ENCODE results near the gene SSR1.

Gene SSR1

GRCh38 chr6:7241709-7242645 is 71.0 kb downstream of the SSR1 start:
- H3K4me3 ChIP-seq (ENCODE audit: low read depth, low read length): no peak overlapping the region

GRCh38 chr6:7241160-7241559 is 71.8 kb downstream of the SSR1 start:
- H3K4me3 ChIP-seq (ENCODE audit: low read depth, low read length): no peak overlapping the region

- no peak overlapping the region for H3K4me3 ChIP-seq (ENCODE audit: low read depth, low read length)
These were observed 72.6 kb downstream of the SSR1 start for GRCh38 chr6:7240351-7240750.

GRCh38 chr6:7239590-7239948 is 73.4 kb downstream of the SSR1 start:
- no peak overlapping the region for H3K4me3 ChIP-seq (ENCODE audit: low read depth, low read length)

- no peak overlapping the region for H3K4me3 ChIP-seq (ENCODE audit: low read depth, low read length)
These were observed 74.0 kb downstream of the SSR1 start for GRCh38 chr6:7238900-7239589.

GRCh38 chr6:7238526-7238899 is 74.5 kb downstream of the SSR1 start:
- H3K4me3 ChIP-seq (ENCODE audit: low read depth, low read length): no peak overlapping the region

- no peak overlapping the region for H3K4me3 ChIP-seq (ENCODE audit: low read depth, low read length)
These were observed 75.3 kb downstream of the SSR1 start for GRCh38 chr6:7237653-7238188.

GRCh38 chr6:7236306-7237209 is 76.4 kb downstream of the SSR1 start:
- H3K4me3 ChIP-seq (ENCODE audit: low read depth, low read length): no peak overlapping the region

GRCh38 chr6:7235712-7236305 is 77.2 kb downstream of the SSR1 start:
- no peak overlapping the region for H3K4me3 ChIP-seq (ENCODE audit: low read depth, low read length)

- no peak overlapping the region for H3K4me3 ChIP-seq (ENCODE audit: low read depth, low read length)
These were observed 78.5 kb downstream of the SSR1 start for GRCh38 chr6:7234547-7234946.

GRCh38 chr6:7232351-7232750 is 80.6 kb downstream of the SSR1 start:
- H3K4me3 ChIP-seq (ENCODE audit: low read depth, low read length): no peak overlapping the region

GRCh38 chr6:7230956-7231713 is 81.9 kb downstream of the SSR1 start:
- H3K4me3 ChIP-seq (ENCODE audit: low read depth, low read length): no peak overlapping the region

- H3K4me3 ChIP-seq (ENCODE audit: low read depth, low read length): no peak overlapping the region
These were observed 82.7 kb downstream of the SSR1 start for GRCh38 chr6:7230327-7230691.

- no peak overlapping the region for H3K4me3 ChIP-seq (ENCODE audit: low read depth, low read length)
These were observed 83.3 kb downstream of the SSR1 start for GRCh38 chr6:7229376-7230326.

GRCh38 chr6:7228662-7229375 is 84.2 kb downstream of the SSR1 start:
- H3K4me3 ChIP-seq (ENCODE audit: low read depth, low read length): no peak overlapping the region

- H3K4me3 ChIP-seq (ENCODE audit: low read depth, low read length): no peak overlapping the region
These were observed 88.3 kb downstream of the SSR1 start for GRCh38 chr6:7224731-7225130.

GRCh38 chr6:7222197-7222596 is 90.8 kb downstream of the SSR1 start:
- no peak overlapping the region for H3K4me3 ChIP-seq (ENCODE audit: low read depth, low read length)

- H3K4me3 ChIP-seq (ENCODE audit: low read depth, low read length): no peak overlapping the region
These were observed 93.7 kb downstream of the SSR1 start for GRCh38 chr6:7219310-7219709.
